H1 (cell line): ENCODE results near the gene TTC34. TPM values are rescaled to one million over a fixed set of nuclear protein-coding genes. Genes with fewer than 3 reads are reported as not detected.

Experiments used
- CTCF ChIA-PET: fragments of 300-600 bp; sonication (Branson Sonifier 250); formaldehyde crosslinking; loops from one replicate; lab custom pipeline; 2021; ENCODE audit not compliant: partially characterized antibody; lab: Charles Lee
- POLR2A ChIA-PET: fragments of 300-600 bp; sonication (Branson Sonifier 250); formaldehyde crosslinking; loops from one replicate; lab custom pipeline; 2021; ENCODE audit warnings: inconsistent platforms; ENCODE audit not compliant: partially characterized antibody; lab: Charles Lee
- DNase-seq, 2 experiments: peaks; one replicate each; pipeline versions ENCODE4 v3.0.0 to v3.0.0-alpha.2; 2010 to 2022; ENCODE audit warnings: low spot score in 2 of 2, low read depth in 1 of 2, mixed read lengths in 1 of 2
- FAIRE-seq: peaks from 2 replicates; lab custom pipeline; 2011; peaks lifted over from hg19 to GRCh38; lab: Jason Lieb, UNC
- H2AFZ ChIP-seq: 2 replicates; pipeline ENCODE4 v1.8.1; 2012; ENCODE audit warnings: low read length, inconsistent platforms
- H2AK5ac ChIP-seq: 2 replicates; pipeline ENCODE4 v1.6.1; 2013; ENCODE audit warnings: low read depth, low read length
- H2BK120ac ChIP-seq: replicated peaks from 2 replicates; pipeline ENCODE3; 2013; ENCODE audit warnings: low read depth, low read length, inconsistent platforms
- H2BK12ac ChIP-seq: 2 replicates; pipeline ENCODE4 v1.6.1; 2013; ENCODE audit warnings: low read depth, low read length
- H2BK15ac ChIP-seq: 2 replicates; pipeline ENCODE4 v1.6.1; 2013; ENCODE audit warnings: low read length
- H2BK20ac ChIP-seq: 2 replicates; pipeline ENCODE4 v1.6.1; 2013; ENCODE audit warnings: low read length
- H2BK5ac ChIP-seq: 2 replicates; pipeline ENCODE4 v1.6.1; 2013; ENCODE audit warnings: low read depth, low read length
- H3K14ac ChIP-seq: 2 replicates; pipeline ENCODE4 v1.6.1; 2013; ENCODE audit warnings: inconsistent platforms; ENCODE audit not compliant: insufficient read length
- H3K18ac ChIP-seq: 2 replicates; pipeline ENCODE4 v1.6.1; 2013; ENCODE audit warnings: low read length; ENCODE audit errors: extremely low read depth
- H3K23ac ChIP-seq: 2 replicates; pipeline ENCODE4 v1.6.1; 2013; ENCODE audit warnings: inconsistent platforms; ENCODE audit not compliant: insufficient read length
- H3K23me2 ChIP-seq: 2 replicates; pipeline ENCODE4 v1.6.1; 2013; ENCODE audit warnings: low read depth, low read length
- H3K27ac ChIP-seq: 2 replicates; pipeline ENCODE4 v1.6.1; 2011; ENCODE audit warnings: low read depth, low read length, inconsistent platforms
- H3K27me3 ChIP-seq, 4 experiments: replicated peaks in 1 of 4; 1 replicate in 1 of 4; 2 replicates in 3 of 4; pipeline versions ENCODE4 v1.6.1 to v1.8.1; 2011 to 2013; ENCODE audit warnings: low read length in 3 of 4, mild to moderate bottlenecking in 3 of 4, inconsistent platforms in 2 of 4, mixed read lengths in 2 of 4, moderate library complexity in 1 of 4; ENCODE audit not compliant: control insufficient read depth in 3 of 4, insufficient read depth in 3 of 4; ENCODE audit errors: extremely low read depth in 1 of 4
- H3K36me3 ChIP-seq, 4 experiments: 2 replicates each; pipeline versions ENCODE4 v1.6.1 to v1.8.1; 2011 to 2013; ENCODE audit warnings: mild to moderate bottlenecking in 4 of 4, low read length in 3 of 4, moderate library complexity in 2 of 4, control low read depth in 1 of 4, inconsistent platforms in 1 of 4; ENCODE audit not compliant: insufficient read depth in 4 of 4, control insufficient read depth in 2 of 4
- H3K4ac ChIP-seq: replicated peaks from 2 replicates; pipeline ENCODE3; 2013; ENCODE audit warnings: low read length, low read depth, mixed read lengths, inconsistent platforms; ENCODE audit not compliant: insufficient read length
- H3K4me1 ChIP-seq, 4 experiments: replicated peaks in 1 of 4; 1 replicate in 1 of 4; 2 replicates in 3 of 4; pipeline versions ENCODE4 v1.6.1 to v1.8.1; 2011 to 2013; ENCODE audit warnings: low read length in 3 of 4, inconsistent platforms in 2 of 4, mixed read lengths in 1 of 4; ENCODE audit not compliant: insufficient read depth in 4 of 4, control insufficient read depth in 3 of 4
- H3K4me2 ChIP-seq, 2 experiments: 2 replicates each; pipeline versions ENCODE4 v1.6.1 to v1.8.1; 2011 to 2013; ENCODE audit warnings: low read depth in 2 of 2, low read length in 2 of 2, control low read depth in 1 of 2, inconsistent platforms in 1 of 2, mild to moderate bottlenecking in 1 of 2; ENCODE audit not compliant: insufficient read depth in 1 of 2
- H3K4me3 ChIP-seq, 4 experiments: fragments of 200-600, 300-600 bp in 1 of 4; sonication (generic), shearing (Covaris generic), sonication (Bioruptor Twin) in 1 of 4; 2 replicates each; pipeline versions ENCODE4 v1.5.1 to v1.8.1; 2011 to 2016; ENCODE audit warnings: low read length in 4 of 4, low read depth in 3 of 4, control low read depth in 2 of 4, inconsistent platforms in 2 of 4, mild to moderate bottlenecking in 2 of 4, mixed read lengths in 1 of 4, moderate library complexity in 1 of 4; ENCODE audit not compliant: insufficient read depth in 2 of 4; ENCODE audit errors: extremely low read depth in 1 of 4
- H3K56ac ChIP-seq: replicated peaks from 2 replicates; pipeline ENCODE3; 2013; ENCODE audit warnings: low read depth, mild to moderate bottlenecking, mixed read lengths, low read length, inconsistent platforms; ENCODE audit not compliant: insufficient read length
- H3K79me1 ChIP-seq: 2 replicates; pipeline ENCODE4 v1.6.1; 2013; ENCODE audit warnings: low read depth, low read length, control low read depth
- H3K79me2 ChIP-seq, 2 experiments: 2 replicates each; pipeline versions ENCODE4 v1.6.1 to v1.8.1; 2012 to 2013; ENCODE audit warnings: low read length in 2 of 2, mild to moderate bottlenecking in 2 of 2, inconsistent platforms in 1 of 2; ENCODE audit not compliant: insufficient read depth in 2 of 2, control insufficient read depth in 1 of 2
- H3K9ac ChIP-seq, 4 experiments: replicated peaks in 1 of 4; 1 replicate in 1 of 4; 2 replicates in 3 of 4; pipeline versions ENCODE4 v1.6.1 to v1.8.1; 2011 to 2013; ENCODE audit warnings: low read depth in 3 of 4, low read length in 3 of 4, control low read depth in 2 of 4, mild to moderate bottlenecking in 2 of 4, moderate library complexity in 2 of 4, inconsistent platforms in 1 of 4; ENCODE audit errors: extremely low read depth in 1 of 4
- H3K9me3 ChIP-seq, 2 experiments: 2 replicates each; pipeline versions ENCODE4 v1.6.1 to v1.8.1; 2012 to 2013; ENCODE audit warnings: mild to moderate bottlenecking in 2 of 2, moderate library complexity in 2 of 2, control low read depth in 1 of 2, inconsistent platforms in 1 of 2, low read depth in 1 of 2, low read length in 1 of 2, mixed read lengths in 1 of 2; ENCODE audit not compliant: insufficient read depth in 2 of 2
- H4K20me1 ChIP-seq, 2 experiments: replicated peaks in 1 of 2; 2 replicates each; pipeline versions ENCODE3 to v1.8.1; 2011 to 2013; ENCODE audit warnings: inconsistent platforms in 2 of 2, low read length in 2 of 2, mild to moderate bottlenecking in 1 of 2; ENCODE audit not compliant: insufficient read depth in 2 of 2, control insufficient read depth in 1 of 2
- H4K5ac ChIP-seq: 2 replicates; pipeline ENCODE4 v1.6.1; 2013; ENCODE audit warnings: low read length, low read depth, mixed read lengths, inconsistent platforms; ENCODE audit not compliant: insufficient read length
- H4K8ac ChIP-seq: 2 replicates; pipeline ENCODE4 v1.8.0; 2013; ENCODE audit warnings: mild to moderate bottlenecking, moderate library complexity, low read length, inconsistent platforms; ENCODE audit not compliant: insufficient read depth; ENCODE audit errors: extremely low read depth
- H4K91ac ChIP-seq: replicated peaks from 2 replicates; pipeline ENCODE3; 2013; ENCODE audit warnings: low read length, mixed read lengths, inconsistent platforms; ENCODE audit not compliant: insufficient read length
- ASH2L ChIP-seq: fragments of 200-600, 300-600 bp; sonication (generic); IDR thresholded peaks from one replicate; pipeline ENCODE4 v1.7.1; 2017; ENCODE audit warnings: low read length
- E2F6 ChIP-seq: IDR thresholded peaks from 2 replicates; pipeline ENCODE4 v1.6.1; 2012; ENCODE audit warnings: inconsistent platforms
- EGR1 ChIP-seq: IDR thresholded peaks from 2 replicates; pipeline ENCODE4 v1.6.1; 2011; ENCODE audit warnings: low read depth, low read length, borderline replicate concordance
- EP300 ChIP-seq, 2 experiments: IDR thresholded peaks; 1 replicate in 1 of 2; 2 replicates in 1 of 2; pipeline ENCODE4 v1.6.1; 2011 to 2012; ENCODE audit warnings: low read depth in 2 of 2, low read length in 2 of 2, mild to moderate bottlenecking in 2 of 2, borderline replicate concordance in 1 of 2, inconsistent platforms in 1 of 2, moderate library complexity in 1 of 2
- EZH2 ChIP-seq: fragments of 200-600 bp; sonication (generic); IDR thresholded peaks from 2 replicates; pipeline ENCODE4 v1.7.1; 2012; ENCODE audit warnings: low read depth, mild to moderate bottlenecking, moderate library complexity, low read length, inconsistent platforms; ENCODE audit not compliant: severe bottlenecking
- HDAC2 ChIP-seq, 2 experiments: fragments of 300-600 bp in 1 of 2; sonication (generic) in 1 of 2; IDR thresholded peaks; 2 replicates each; pipeline ENCODE4 v1.6.1; 2011 to 2012; ENCODE audit warnings: low read depth in 2 of 2, low read length in 2 of 2, mild to moderate bottlenecking in 2 of 2, moderate library complexity in 2 of 2, borderline replicate concordance in 1 of 2, inconsistent platforms in 1 of 2
- KDM4A ChIP-seq: IDR thresholded peaks from one replicate; pipeline ENCODE4 v1.7.1; 2012; ENCODE audit warnings: low read depth, mild to moderate bottlenecking, moderate library complexity, low read length, inconsistent platforms; ENCODE audit not compliant: severe bottlenecking
- SUZ12 ChIP-seq: fragments of 200-600 bp; sonication (generic); IDR thresholded peaks from 2 replicates; pipeline ENCODE4 v1.6.1; 2012; ENCODE audit warnings: mild to moderate bottlenecking, inconsistent platforms, low read length, moderate library complexity, mixed read lengths
- TAF1 ChIP-seq: IDR thresholded peaks from 2 replicates; pipeline ENCODE4 v1.6.1; 2011; ENCODE audit warnings: mild to moderate bottlenecking, low read depth, low read length
- WGBS, 2 experiments: shearing (Covaris generic) in 1 of 2; methylation state at CpG; one replicate each; pipeline versions ENCODE4 v1.1.6 to v1.1.7; 2013 to 2015; ENCODE audit warnings: low lambda C conversion rate in 2 of 2, mixed read lengths in 2 of 2, inconsistent platforms in 1 of 2, low coverage in 1 of 2, missing lambda C conversion rate in 1 of 2; ENCODE audit not compliant: insufficient replicate concordance in 2 of 2, insufficient coverage in 1 of 2, insufficient read length in 1 of 2; ENCODE audit errors: extremely low coverage in 1 of 2, missing lambda C conversion rate in 1 of 2; 5-methylcytosine and 5-hydroxymethylcytosine counted together
- polyA plus RNA-seq, 7 experiments: library from polyadenylated mRNA; depleted of rRNA in 3 of 7; stranded (reverse) in 5 of 7; unstranded in 2 of 7; fragments of >200 nt in 5 of 7; fragments of 200-250 nt in 2 of 7; gene quantifications; 1 replicate in 5 of 7; 2 replicates in 1 of 7; 4 replicates in 1 of 7; pipeline versions ENCODE4 v1.2.1 to v1.2.3, GENCODE V29; 2011 to 2013; ENCODE audit warnings: missing spikeins in 2 of 7, mixed read lengths in 2 of 7
- total RNA-seq: library from RNA; stranded (reverse); fragmentation: NEBNext Ultra II Directional; extraction: Animal tissue kit (Norgen Biotek cat#: 25700); gene quantifications from 2 replicates; pipeline ENCODE4 v1.2.1, GENCODE V29; 2021

TTC34 gene
- total and polyA plus RNA-seq, 2 of the 8 experiments (the other 6 are each of a cell fraction or from before 2014, with no cell fraction given): 0.23 to 0.50 TPM

GRCh38 chr1:2628191-2628932, 173.1 kb downstream of the TTC34 start:
- Histone ChIP-seq H3K36me3 (no peaks in the 10 kb centered on the region), H3K23me2 (peaks cover 6% of the 10 kb centered on the region), H2BK5ac (no peak overlapping the region), H3K56ac (no peak overlapping the region), H3K27me3 (peaks cover 22 to 52% (median 36%) of the 10 kb centered on the region in 4 experiments), H3K4me1 (peaks cover 0 to 23% (median 15%) of the 10 kb centered on the region in 4 experiments; a peak in 6 of 7 replicates), H2AK5ac (no peak overlapping the region), H2BK12ac (no peak overlapping the region), H3K79me2 (no peaks in the 10 kb centered on the region), H3K9ac (no peak overlapping the region), H3K9me3 (peaks cover 0 to 4% of the 10 kb centered on the region in 2 experiments; a peak in 1 of 4 replicates), H3K14ac (no peak overlapping the region), H3K79me1 (no peaks in the 10 kb centered on the region), H2BK120ac (no peak overlapping the region), H4K8ac (peak overlapping the region; percentile 89; the same call in 1 of the 2 replicates), H3K4me2 (peak overlapping the region; percentile 66 to 84), H2BK20ac (no peak overlapping the region), H3K4me3 (peak overlapping the region; percentile 34 to 64 (median 34)), H4K91ac (no peak overlapping the region), H3K23ac (no peak overlapping the region), H3K27ac (no peak overlapping the region), H3K18ac (no peak overlapping the region; the same call in 1 of the 2 replicates), H4K20me1 (peaks cover 0 to 11% of the 10 kb centered on the region in 2 experiments), H4K5ac (no peak overlapping the region), H2AFZ (no peak overlapping the region), H2BK15ac (no peak overlapping the region), H3K4ac (no peak overlapping the region)
- ChIA-PET CTCF (interaction anchor here (0.6 kb wide), 1 partner anchor 30 kb away, joined by 3 read pairs; no protein-coding TSS in a partner anchor), POLR2A (interaction anchor here (1.0 kb wide), 1 partner anchor 43 kb away, joined by 4 read pairs; no protein-coding TSS in a partner anchor)
- no peak for DNase-seq
- 28% methylated on average over 22 of the region's 46 CpGs; no CpG with 5 or more reads in 1 of the 2 experiments for WGBS, 2 experiments
- TF ChIP-seq ASH2L: no peak
- no peak for TF ChIP-seq E2F6
- TF ChIP-seq EGR1: no peak
- TF ChIP-seq TAF1: no peak
- peak in 1 of 2 experiments; percentile 88; a peak in 1 of 3 replicates for TF ChIP-seq EP300 (IDR thresholded peaks at IDR 0.05; ENCODE audit: borderline replicate concordance in 1 of 2, low read depth in 2 of 2, low read length in 2 of 2)
- TF ChIP-seq HDAC2 (IDR thresholded peaks at IDR 0.05; ENCODE audit: borderline replicate concordance in 1 of 2, low read depth in 2 of 2, low read length in 2 of 2): no peak
- TF ChIP-seq SUZ12: peak; percentile 54
- peak; percentile 52 for TF ChIP-seq KDM4A
- peak; percentile 35 for TF ChIP-seq EZH2
- no peak for FAIRE-seq
